HCT116 (cell line): ENCODE results near the gene TIMP4. TPM values are rescaled to one million over a fixed set of nuclear protein-coding genes. Genes with fewer than 3 reads are reported as not detected.

Experiments
- ATAC-seq: fragments of 200-7000 bp; cut with Tn5 transposase; 2 replicates; pipeline ENCODE4 v1.9.1; 2020; ENCODE audit warnings: mild to moderate bottlenecking, moderate library complexity
- BruUV-seq: library from RNA; stranded (reverse); fragments of 400-500 nt; replicated peaks from 2 replicates; lab custom pipeline; 2021; lab: Mats Ljungman, UMichigan
- CTCF ChIA-PET: fragments of 300-600 bp; sonication (Branson Sonifier 250); formaldehyde crosslinking; loops from one replicate; lab custom pipeline; 2021; ENCODE audit warnings: antibody characterized with exemption; lab: Charles Lee
- POLR2A ChIA-PET: fragments of 300-600, 350-600 bp; sonication (Branson Sonifier 250); formaldehyde crosslinking; loops from one replicate; lab custom pipeline; 2021; ENCODE audit warnings: antibody characterized with exemption; lab: Charles Lee
- RAD21 ChIA-PET, 2 experiments: fragments of 300-600 bp; sonication (Branson Sonifier 250); formaldehyde crosslinking; loops; one replicate each; lab custom pipeline; 2023; ENCODE audit warnings: low total read pairs in 2 of 2; ENCODE audit not compliant: uncharacterized antibody in 2 of 2, unreplicated experiment in 2 of 2, low non-redundant PET in 1 of 2; lab: Charles Lee
- DNase-seq: peaks from one replicate; pipeline ENCODE4 v3.0.0-alpha.2; 2010; ENCODE audit warnings: low read depth, low spot score
- H2AFZ ChIP-seq: fragments of 200-600 bp; shearing (Covaris generic), sonication (generic); 2 replicates; pipeline ENCODE4 v1.6.1; 2017; ENCODE audit warnings: low read depth, mixed run types, mixed read lengths, antibody characterized with exemption, low read length; ENCODE audit not compliant: poor library complexity, severe bottlenecking
- H3K27ac ChIP-seq: 2 replicates; pipeline ENCODE4 v1.5.1; 2012; ENCODE audit warnings: low read depth, low read length
- H3K27me3 ChIP-seq: fragments of 200-600 bp; sonication (generic); 2 replicates; pipeline ENCODE4 v1.6.1; 2016; ENCODE audit warnings: mixed run types, low read length, mixed read lengths; ENCODE audit not compliant: insufficient read depth
- H3K36me3 ChIP-seq, 2 experiments: fragments of 200-500 bp in 1 of 2; fragments of 200-600 bp in 1 of 2; sonication (Bioruptor generic) in 1 of 2; sonication (generic) in 1 of 2; 2 replicates each; pipeline versions ENCODE4 v1.5.1 to v1.6.1; 2014 to 2016; ENCODE audit warnings: low read length in 2 of 2, inconsistent platforms in 1 of 2, mixed read lengths in 1 of 2, mixed run types in 1 of 2; ENCODE audit not compliant: insufficient read depth in 2 of 2, control insufficient read depth in 1 of 2
- H3K4me1 ChIP-seq, 2 experiments: fragments of 200-600 bp in 1 of 2; sonication (generic) in 1 of 2; 2 replicates each; pipeline versions ENCODE4 v1.5.1 to v1.6.1; 2012 to 2017; ENCODE audit warnings: low read length in 2 of 2, inconsistent platforms in 1 of 2, mild to moderate bottlenecking in 1 of 2, mixed read lengths in 1 of 2, mixed run types in 1 of 2, moderate library complexity in 1 of 2; ENCODE audit not compliant: insufficient read depth in 2 of 2, control insufficient read depth in 1 of 2
- H3K4me2 ChIP-seq: fragments of 200-600 bp; sonication (generic); 2 replicates; pipeline ENCODE4 v1.6.1; 2017; ENCODE audit warnings: mixed run types, low read length, mixed read lengths
- H3K4me3 ChIP-seq, 2 experiments: fragments of 200-600 bp in 1 of 2; sonication (generic) in 1 of 2; replicated peaks in 1 of 2; 2 replicates each; pipeline ENCODE4 v1.5.1; 2011 to 2016; ENCODE audit warnings: low read length in 2 of 2, control low read depth in 1 of 2, low read depth in 1 of 2, mild to moderate bottlenecking in 1 of 2, mixed read lengths in 1 of 2, mixed run types in 1 of 2
- H3K79me2 ChIP-seq: fragments of 200-600 bp; sonication (generic); 2 replicates; pipeline ENCODE4 v1.6.1; 2017; ENCODE audit warnings: mild to moderate bottlenecking, mixed run types, low read length, moderate library complexity, mixed read lengths; ENCODE audit not compliant: insufficient read depth
- H3K9ac ChIP-seq: fragments of 200-600 bp; sonication (generic); 2 replicates; pipeline ENCODE4 v1.6.1; 2016; ENCODE audit warnings: low read length, mixed read lengths
- H3K9me2 ChIP-seq: fragments of 200-600 bp; sonication (generic), shearing (Covaris generic); 2 replicates; pipeline ENCODE4 v1.6.1; 2017; ENCODE audit warnings: mixed run types, mild to moderate bottlenecking, moderate library complexity; ENCODE audit not compliant: insufficient read depth
- H3K9me3 ChIP-seq, 2 experiments: fragments of 200-500 bp in 1 of 2; fragments of 200-600 bp in 1 of 2; sonication (Bioruptor generic) in 1 of 2; sonication (generic) in 1 of 2; 2 replicates each; pipeline ENCODE4 v1.6.1; 2014 to 2017; ENCODE audit warnings: low read length in 2 of 2, mixed read lengths in 2 of 2, inconsistent platforms in 1 of 2, low read depth in 1 of 2, mild to moderate bottlenecking in 1 of 2, mixed run types in 1 of 2, moderate library complexity in 1 of 2; ENCODE audit not compliant: control insufficient read depth in 1 of 2, insufficient read depth in 1 of 2
- H4K20me1 ChIP-seq: fragments of 200-600 bp; sonication (generic), shearing (Covaris generic); 2 replicates; pipeline ENCODE4 v1.6.1; 2017; ENCODE audit warnings: mixed run types, mild to moderate bottlenecking, moderate library complexity; ENCODE audit not compliant: insufficient read depth
- ATF3 ChIP-seq: IDR thresholded peaks from 2 replicates; pipeline ENCODE4 v1.6.1; 2012
- CTCF ChIP-seq, 3 experiments: fragments of 200-600 bp in 1 of 3; sonication (generic) in 1 of 3; IDR thresholded peaks in 2 of 3; conservative IDR thresholded peaks in 1 of 3; 2 replicates each; pipeline ENCODE4 v1.5.1; 2012 to 2017; ENCODE audit warnings: low read depth in 2 of 3, low read length in 2 of 3, antibody characterized with exemption in 1 of 3, borderline replicate concordance in 1 of 3, control low read depth in 1 of 3, mild to moderate bottlenecking in 1 of 3, mixed read lengths in 1 of 3, mixed run types in 1 of 3, moderate library complexity in 1 of 3; ENCODE audit not compliant: insufficient read depth in 1 of 3
- EGR1 ChIP-seq: IDR thresholded peaks from 2 replicates; pipeline ENCODE4 v1.6.1; 2012; ENCODE audit warnings: low read depth
- ELF1 ChIP-seq: IDR thresholded peaks from 2 replicates; pipeline ENCODE4 v1.6.1; 2012; ENCODE audit warnings: low read depth, borderline replicate concordance
- EZH2 ChIP-seq: fragments of 200-600 bp; sonication (generic); IDR thresholded peaks from 2 replicates; pipeline ENCODE4 v1.6.1; 2017; ENCODE audit warnings: antibody characterized with exemption, mixed run types
- EZH2phosphoT487 ChIP-seq: fragments of 200-600 bp; IDR thresholded peaks from 2 replicates; pipeline ENCODE4 v1.6.1; 2018; ENCODE audit warnings: antibody characterized with exemption, borderline replicate concordance
- FOSL1 ChIP-seq: IDR thresholded peaks from 2 replicates; pipeline ENCODE4 v1.6.1; 2012; ENCODE audit warnings: low read depth
- JUND ChIP-seq: IDR thresholded peaks from 2 replicates; pipeline ENCODE4 v1.6.1; 2012
- MAX ChIP-seq: IDR thresholded peaks from 2 replicates; pipeline ENCODE4 v1.6.1; 2012
- POLR2A ChIP-seq: IDR thresholded peaks from 2 replicates; pipeline ENCODE4 v1.7.0; 2011; ENCODE audit warnings: borderline replicate concordance; ENCODE audit not compliant: insufficient read depth, insufficient read length; ENCODE audit errors: extremely low read depth
- POLR2AphosphoS5 ChIP-seq: IDR thresholded peaks from 2 replicates; pipeline ENCODE4 v1.6.1; 2011; ENCODE audit warnings: mild to moderate bottlenecking, low read depth, low read length, moderate library complexity
- RAD21 ChIP-seq: IDR thresholded peaks from 2 replicates; pipeline ENCODE4 v1.6.1; 2012; ENCODE audit warnings: low read depth, mild to moderate bottlenecking
- REST ChIP-seq: IDR thresholded peaks from 2 replicates; pipeline ENCODE4 v1.6.1; 2012; ENCODE audit warnings: low read depth
- SIN3A ChIP-seq: IDR thresholded peaks from 2 replicates; pipeline ENCODE4 v1.6.1; 2012; ENCODE audit warnings: low read depth
- SP1 ChIP-seq: IDR thresholded peaks from 2 replicates; pipeline ENCODE4 v1.6.1; 2012; ENCODE audit warnings: low read depth
- SRF ChIP-seq: IDR thresholded peaks from 2 replicates; pipeline ENCODE4 v1.6.1; 2012; ENCODE audit warnings: low read depth
- TCF7L2 ChIP-seq: IDR thresholded peaks from 2 replicates; pipeline ENCODE4 v1.7.0; 2011; ENCODE audit warnings: borderline replicate concordance, inconsistent platforms; ENCODE audit not compliant: insufficient read depth, insufficient read length; ENCODE audit errors: extremely low read depth
- ZBTB33 ChIP-seq: IDR thresholded peaks from 2 replicates; pipeline ENCODE4 v1.6.1; 2011; ENCODE audit warnings: mild to moderate bottlenecking, low read length, moderate library complexity; ENCODE audit not compliant: insufficient replicate concordance; ENCODE audit errors: extremely low read depth
- ZFX ChIP-seq: fragments of 450-650 bp; IDR thresholded peaks from 2 replicates; pipeline ENCODE4 v1.6.1; 2017
- ZNF274 ChIP-seq: fragments of 200-500 bp; sonication (Bioruptor generic); IDR thresholded peaks from 2 replicates; pipeline ENCODE4 v1.6.1; 2014; ENCODE audit warnings: mild to moderate bottlenecking, low read depth, low read length, inconsistent platforms
- intact Hi-C: fragments of 100-400 bp; cut with micrococcal nuclease; formaldehyde crosslinking; loops from 2 replicates; pipeline ENCODE4 v1.10.0; 2022
- total RNA-seq: library from RNA; stranded (reverse); gene quantifications from one replicate; pipeline ENCODE4 v1.2.1, GENCODE V29; 2021; ENCODE audit not compliant: unreplicated experiment

The TIMP4 gene
- total RNA-seq, 1 experiment from 2014 or later, result not detected

GRCh38 chr3:12191559-12191958 is 32.8 kb upstream of the TIMP4 start:
- ChIA-PET CTCF (no interaction called here), POLR2A (interaction anchor here (1.5 kb wide), 1 partner anchor 34 kb away, joined by 3 read pairs; no protein-coding TSS in a partner anchor), RAD21 (no interaction called here)
- no peaks in the 10 kb centered on the region for H3K9me2 ChIP-seq
- ATAC-seq, result no peak
- H3K27me3 ChIP-seq, result no peaks in the 10 kb centered on the region
- H4K20me1 ChIP-seq, result no peaks in the 10 kb centered on the region
- peaks cover 43 to 63% of the 10 kb centered on the region in 2 experiments for H3K4me1 ChIP-seq
- intact Hi-C loops, result loop anchor here (5.0 kb wide), 2 partner anchors 111 to 291 kb away; partner anchors contain the start of gene TSEN2
- H3K27ac ChIP-seq, result no peak overlapping the region
- no TSS peak for BruUV-seq
- H3K9ac ChIP-seq, result no peak overlapping the region
- no peak overlapping the region for H3K4me2 ChIP-seq
- no peaks in the 10 kb centered on the region for H3K79me2 ChIP-seq
- no peaks in the 10 kb centered on the region for H3K36me3 ChIP-seq
- H3K4me3 ChIP-seq, result no peak overlapping the region
- H2AFZ ChIP-seq, result no peak overlapping the region
- no peaks in the 10 kb centered on the region for H3K9me3 ChIP-seq
- TF ChIP-seq ZBTB33 (no peak), MAX (no peak), ZNF274 (no peak), ATF3 (no peak), EZH2 (no peak), RAD21 (no peak), REST (no peak), ZFX (no peak), EZH2phosphoT487 (no peak), SIN3A (no peak), EGR1 (no peak), CTCF (IDR thresholded peaks at IDR 0.05 in 2 of 3, conservative IDR thresholded peaks at IDR 0.05 in 1 of 3; ENCODE audit: borderline replicate concordance in 1 of 3, insufficient read depth in 1 of 3, low read depth in 2 of 3, low read length in 2 of 3) (no peak), SRF (no peak), POLR2AphosphoS5 (no peak), FOSL1 (no peak), TCF7L2 (no peak), SP1 (no peak), ELF1 (no peak), JUND (no peak), POLR2A (no peak)
- TF ChIP-seq, all 23 proteins: peak for 0
- no peak for DNase-seq
